HUES6 (cell line): Measurements from ENCODE around the gene ACTN4.
A peak's percentile ranks its signal among the peaks of the same experiment; 100 is the strongest.

Experiments
- H3K27ac ChIP-seq: 2 replicates; pipeline ENCODE4 v1.7.0; 2013; ENCODE audit warnings: low read depth, mild to moderate bottlenecking, low read length, inconsistent platforms
- H3K27me3 ChIP-seq: 2 replicates; pipeline ENCODE4 v1.6.1; 2013; ENCODE audit warnings: low read length; ENCODE audit not compliant: control insufficient read depth, insufficient read depth
- H3K36me3 ChIP-seq: 2 replicates; pipeline ENCODE4 v1.6.1; 2013; ENCODE audit warnings: low read length; ENCODE audit not compliant: control insufficient read depth, insufficient read depth
- H3K4me1 ChIP-seq: 2 replicates; pipeline ENCODE4 v1.6.1; 2013; ENCODE audit warnings: low read length; ENCODE audit not compliant: control insufficient read depth, insufficient read depth
- H3K4me3 ChIP-seq: 2 replicates; pipeline ENCODE4 v1.5.1; 2013; ENCODE audit warnings: low read depth, low read length
- H3K9ac ChIP-seq: one replicate; pipeline ENCODE4 v1.6.1; 2013; ENCODE audit warnings: mild to moderate bottlenecking, low read length
- H3K9me3 ChIP-seq: 2 replicates; pipeline ENCODE4 v1.6.1; 2013; ENCODE audit warnings: low read depth, low read length; ENCODE audit not compliant: control insufficient read depth, insufficient read depth

Gene ACTN4

GRCh38 chr19:38654628-38655055, 7.2 kb downstream of the ACTN4 start:
- peaks cover 19% of the 10 kb centered on the region for H3K36me3 ChIP-seq
- H3K9me3 ChIP-seq: no peaks in the 10 kb centered on the region
- peak overlapping the region; percentile 48; the same call in 1 of the 2 replicates for H3K27ac ChIP-seq
- peaks cover 93% of the 10 kb centered on the region for H3K4me1 ChIP-seq
- H3K27me3 ChIP-seq: no peaks in the 10 kb centered on the region
- no peak overlapping the region for H3K9ac ChIP-seq
- H3K4me3 ChIP-seq: no peak overlapping the region

GRCh38 chr19:38655148-38655824, 7.8 kb downstream of the ACTN4 start:
- Histone ChIP-seq H3K4me3 (no peak overlapping the region), H3K27ac (peak overlapping the region; percentile 48; the same call in 1 of the 2 replicates), H3K9ac (no peak overlapping the region), H3K4me1 (peaks cover 91% of the 10 kb centered on the region), H3K9me3 (no peaks in the 10 kb centered on the region), H3K27me3 (no peaks in the 10 kb centered on the region), H3K36me3 (peaks cover 19% of the 10 kb centered on the region)

- H3K9ac ChIP-seq: no peak overlapping the region
- no peaks in the 10 kb centered on the region for H3K27me3 ChIP-seq
- no peak overlapping the region for H3K27ac ChIP-seq
- H3K36me3 ChIP-seq: peaks cover 26% of the 10 kb centered on the region
- H3K4me1 ChIP-seq: peaks cover 89% of the 10 kb centered on the region
- H3K4me3 ChIP-seq: no peak overlapping the region
- H3K9me3 ChIP-seq: no peaks in the 10 kb centered on the region
These were observed 8.9 kb downstream of the ACTN4 start for GRCh38 chr19:38656171-38656981.

GRCh38 chr19:38657633-38658222, 10.3 kb downstream of the ACTN4 start:
- no peaks in the 10 kb centered on the region for H3K9me3 ChIP-seq
- no peaks in the 10 kb centered on the region for H3K27me3 ChIP-seq
- H3K36me3 ChIP-seq: peaks cover 29% of the 10 kb centered on the region
- peaks cover 87% of the 10 kb centered on the region for H3K4me1 ChIP-seq
- no peak overlapping the region for H3K4me3 ChIP-seq
- H3K9ac ChIP-seq: peak overlapping the region; percentile 34
- H3K27ac ChIP-seq: peak overlapping the region; percentile 87

- H3K36me3 ChIP-seq: peaks cover 29% of the 10 kb centered on the region
- no peaks in the 10 kb centered on the region for H3K9me3 ChIP-seq
- H3K4me1 ChIP-seq: peaks cover 88% of the 10 kb centered on the region
- H3K27me3 ChIP-seq: no peaks in the 10 kb centered on the region
- peak overlapping the region; percentile 34 for H3K9ac ChIP-seq
- H3K4me3 ChIP-seq: peak overlapping the region; percentile 7; the same call in 1 of the 2 replicates
- H3K27ac ChIP-seq: peak overlapping the region; percentile 87
These were observed 11.2 kb downstream of the ACTN4 start for GRCh38 chr19:38658462-38659306.

- Histone ChIP-seq H3K4me1 (peaks cover 88% of the 10 kb centered on the region), H3K36me3 (peaks cover 29% of the 10 kb centered on the region), H3K9me3 (no peaks in the 10 kb centered on the region), H3K27me3 (no peaks in the 10 kb centered on the region), H3K4me3 (0 out of 2 replicates have a peak overlapping the region, but pooled peaks have one; percentile 5), H3K9ac (no peak overlapping the region), H3K27ac (no peak overlapping the region)
These were observed 13.3 kb downstream of the ACTN4 start for GRCh38 chr19:38660724-38661123.

GRCh38 chr19:38661136-38661535, 13.7 kb downstream of the ACTN4 start:
- H3K9ac ChIP-seq: no peak overlapping the region
- H3K27me3 ChIP-seq: no peaks in the 10 kb centered on the region
- H3K36me3 ChIP-seq: peaks cover 27% of the 10 kb centered on the region
- no peaks in the 10 kb centered on the region for H3K9me3 ChIP-seq
- H3K27ac ChIP-seq: no peak overlapping the region
- no peak overlapping the region for H3K4me3 ChIP-seq
- H3K4me1 ChIP-seq: peaks cover 88% of the 10 kb centered on the region

- peak overlapping the region; percentile 13; the same call in 1 of the 2 replicates for H3K27ac ChIP-seq
- no peaks in the 10 kb centered on the region for H3K27me3 ChIP-seq
- H3K4me3 ChIP-seq: no peak overlapping the region
- no peak overlapping the region for H3K9ac ChIP-seq
- H3K9me3 ChIP-seq: no peaks in the 10 kb centered on the region
- peaks cover 90% of the 10 kb centered on the region for H3K4me1 ChIP-seq
- H3K36me3 ChIP-seq: peaks cover 19% of the 10 kb centered on the region
These were observed 14.5 kb downstream of the ACTN4 start for GRCh38 chr19:38661996-38662395.

GRCh38 chr19:38662537-38663155, 15.2 kb downstream of the ACTN4 start:
- peak overlapping the region; percentile 97; the same call in 1 of the 2 replicates for H3K27ac ChIP-seq
- peaks cover 16% of the 10 kb centered on the region for H3K36me3 ChIP-seq
- H3K4me1 ChIP-seq: peaks cover 92% of the 10 kb centered on the region

GRCh38 chr19:38663156-38663651, 15.8 kb downstream of the ACTN4 start:
- peak overlapping the region; percentile 97; the same call in 1 of the 2 replicates for H3K27ac ChIP-seq
- H3K4me1 ChIP-seq: peaks cover 92% of the 10 kb centered on the region
- peak overlapping the region; percentile 18 for H3K9ac ChIP-seq
- no peaks in the 10 kb centered on the region for H3K9me3 ChIP-seq
- no peaks in the 10 kb centered on the region for H3K27me3 ChIP-seq
- peaks cover 19% of the 10 kb centered on the region for H3K36me3 ChIP-seq
- no peak overlapping the region for H3K4me3 ChIP-seq

More at GRCh38 chr19:38662537-38663155, 15.2 kb downstream of the ACTN4 start:
- Histone ChIP-seq H3K27me3 (no peaks in the 10 kb centered on the region), H3K9ac (no peak overlapping the region), H3K9me3 (no peaks in the 10 kb centered on the region), H3K4me3 (no peak overlapping the region)
